OCI-LY3 (cell line): ENCODE results near the gene P2RX2.

Experiments
- CTCF ChIP-seq: fragments of 200-600, 300-600 bp; sonication (generic); IDR thresholded peaks from 2 replicates; pipeline ENCODE4 v1.5.1; 2014; ENCODE audit warnings: antibody characterized with exemption, low read length, low read depth
- EZH2phosphoT487 ChIP-seq: fragments of 200-600 bp; shearing (Covaris generic); IDR thresholded peaks from 2 replicates; pipeline ENCODE4 v1.6.1; 2018; ENCODE audit warnings: antibody characterized with exemption, mixed run types, low read depth

GRCh38 chr12:132625731-132626430, 7.3 kb downstream of the P2RX2 start:
- no peak for TF ChIP-seq CTCF
- no peak for TF ChIP-seq EZH2phosphoT487
